ENCODE data around the gene STARD7.

GRCh38 chr2:96207774-96208142, 869 bp downstream of the STARD7 start:
- TF ChIP-seq CTCF (IDR thresholded peaks at IDR 0.05; ENCODE audit: low read depth, low read length, poor library complexity, severe bottlenecking) (no peak), EZH2phosphoT487 (IDR thresholded peaks at IDR 0.05; ENCODE audit: borderline replicate concordance, low read length) (no peak)
